ENCODE data around the gene WSCD1. TPM values are rescaled to one million over a fixed set of nuclear protein-coding genes. Genes with fewer than 3 reads are reported as not detected.

The WSCD1 gene
- total and polyA plus RNA-seq, 3 experiments from 2014 or later, result 0.13 to 0.35 TPM; not detected in 1

DNA sequence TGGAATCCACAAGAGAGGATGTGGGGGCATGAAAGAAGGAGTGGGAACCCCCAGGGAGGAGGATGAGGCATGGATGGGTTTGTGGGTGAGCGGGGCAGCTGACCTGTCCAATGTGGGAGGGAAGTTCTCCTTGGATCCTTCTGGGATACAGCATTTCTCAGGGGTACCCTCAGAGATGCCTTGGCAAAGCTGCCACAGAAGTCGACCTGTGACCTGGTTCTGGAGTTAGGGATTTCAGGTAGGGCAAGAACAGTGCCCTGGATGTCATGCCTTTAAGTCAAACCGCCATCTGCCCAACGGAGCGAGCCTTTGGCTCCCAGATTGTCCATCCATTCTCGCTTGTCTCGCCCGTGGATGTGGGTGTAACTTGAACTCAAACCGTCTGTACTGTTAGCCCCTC lies 30.0 kb downstream of the WSCD1 start:
- no peaks in the 10 kb centered on the region for H3K9me3 ChIP-seq (ENCODE audit: low read length)
- Mint-ChIP-seq H3K4me3 (no peak overlapping the region), H3K4me1 (no peaks in the 10 kb centered on the region), H3K27me3 (peaks cover 2 to 24% of the 10 kb centered on the region in 2 donors), H3K36me3 (no peaks in the 10 kb centered on the region), H3K27ac (no peak overlapping the region), H3K9me3 (no peaks in the 10 kb centered on the region)
- DNase-seq, result no peak
- no peaks in the 10 kb centered on the region for H3K4me1 ChIP-seq (ENCODE audit: insufficient read depth, low read length)
- ChIA-PET CTCF (no interaction called here), POLR2A (no interaction called here)
- no peak overlapping the region for H3K27ac ChIP-seq (ENCODE audit: low read depth, low read length)
- no peaks in the 10 kb centered on the region for H3K36me3 ChIP-seq (ENCODE audit: insufficient read depth, low read length)
- no peak overlapping the region for H3K4me3 ChIP-seq (ENCODE audit: low read length)
- H3K27me3 ChIP-seq (ENCODE audit: insufficient read depth, low read length, poor library complexity, severe bottlenecking), result no peaks in the 10 kb centered on the region

DNA sequence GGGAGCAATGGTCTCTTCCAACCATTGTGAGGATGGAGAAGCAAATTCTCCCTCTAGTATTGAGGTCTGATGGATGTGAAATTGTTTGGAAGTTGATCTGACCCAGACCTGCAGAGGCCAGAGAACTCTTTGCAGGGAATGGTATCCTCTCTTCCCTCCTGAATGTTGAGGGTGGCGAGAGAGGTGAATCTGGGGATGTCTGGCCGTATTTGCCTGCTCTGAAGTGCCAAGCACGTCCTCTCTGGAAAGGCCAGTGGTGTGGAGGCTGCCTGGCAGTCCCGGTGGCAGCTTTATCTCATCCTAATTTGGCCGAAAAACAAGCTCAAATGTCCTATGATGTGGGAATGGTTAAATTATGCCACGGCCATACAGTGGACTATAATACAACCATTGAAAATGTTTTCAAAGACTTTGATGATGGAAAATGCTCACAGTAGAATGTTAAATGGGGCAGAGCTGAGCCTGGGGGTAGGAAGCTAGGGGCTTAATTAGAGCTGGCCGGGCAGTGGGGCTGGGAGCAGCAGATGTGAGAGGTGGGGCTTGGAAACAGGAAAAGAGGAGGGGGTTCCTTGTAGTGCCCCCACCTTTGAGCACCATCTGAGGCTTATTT lies 30.8 kb downstream of the WSCD1 start:
- H3K27me3 ChIP-seq (ENCODE audit: insufficient read depth, low read length, poor library complexity, severe bottlenecking), result no peaks in the 10 kb centered on the region
- ChIA-PET CTCF (no interaction called here), POLR2A (no interaction called here)
- H3K27ac ChIP-seq (ENCODE audit: low read depth, low read length), result no peak overlapping the region
- no peaks in the 10 kb centered on the region for H3K4me1 Mint-ChIP-seq
- H3K36me3 ChIP-seq (ENCODE audit: insufficient read depth, low read length), result no peaks in the 10 kb centered on the region
- no peak for DNase-seq
- H3K27ac Mint-ChIP-seq, result no peak overlapping the region
- H3K9me3 Mint-ChIP-seq, result no peaks in the 10 kb centered on the region
- H3K27me3 Mint-ChIP-seq, result peaks cover 5 to 27% of the 10 kb centered on the region in 2 donors
- no peak overlapping the region for H3K4me3 Mint-ChIP-seq
- H3K36me3 Mint-ChIP-seq, result no peaks in the 10 kb centered on the region
- no peak overlapping the region for H3K4me3 ChIP-seq (ENCODE audit: low read length)
- H3K9me3 ChIP-seq (ENCODE audit: low read length), result no peaks in the 10 kb centered on the region
- no peaks in the 10 kb centered on the region for H3K4me1 ChIP-seq (ENCODE audit: insufficient read depth, low read length)

DNA sequence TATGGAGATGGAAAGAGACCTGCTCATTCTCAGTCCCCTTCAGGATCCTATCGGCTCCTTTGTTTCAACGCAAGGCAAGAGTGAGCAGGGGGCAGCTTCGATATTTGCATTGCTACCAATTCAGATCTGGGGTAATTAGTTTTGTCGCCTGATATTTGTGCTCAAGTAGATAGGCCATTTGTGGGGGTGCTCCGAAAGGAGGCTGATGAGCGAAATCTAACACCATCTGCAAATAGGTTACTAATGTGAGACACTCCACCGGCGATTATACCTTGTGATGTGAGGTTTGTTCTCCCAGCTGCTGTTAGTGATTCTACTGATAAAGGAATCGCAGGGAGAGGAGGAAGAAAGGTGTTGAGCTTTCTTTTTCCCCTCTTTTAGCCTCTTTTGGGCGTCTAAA lies 31.5 kb downstream of the WSCD1 start:
- ChIA-PET CTCF (no interaction called here), POLR2A (no interaction called here)
- Mint-ChIP-seq H3K9me3 (peaks cover 0 to 2% (median 0%) of the 10 kb centered on the region in 5 donors), H3K36me3 (no peaks in the 10 kb centered on the region), H3K27ac (no peak overlapping the region), H3K4me3 (no peak overlapping the region), H3K27me3 (peaks cover 8 to 35% of the 10 kb centered on the region in 2 donors), H3K4me1 (no peaks in the 10 kb centered on the region)
- no peak for DNase-seq
- no peaks in the 10 kb centered on the region for H3K27me3 ChIP-seq (ENCODE audit: insufficient read depth, low read length, poor library complexity, severe bottlenecking)
- no peaks in the 10 kb centered on the region for H3K9me3 ChIP-seq (ENCODE audit: low read length)
- no peaks in the 10 kb centered on the region for H3K36me3 ChIP-seq (ENCODE audit: insufficient read depth, low read length)
- no peak overlapping the region for H3K27ac ChIP-seq (ENCODE audit: low read depth, low read length)
- no peak overlapping the region for H3K4me3 ChIP-seq (ENCODE audit: low read length)
- no peaks in the 10 kb centered on the region for H3K4me1 ChIP-seq (ENCODE audit: insufficient read depth, low read length)

DNA sequence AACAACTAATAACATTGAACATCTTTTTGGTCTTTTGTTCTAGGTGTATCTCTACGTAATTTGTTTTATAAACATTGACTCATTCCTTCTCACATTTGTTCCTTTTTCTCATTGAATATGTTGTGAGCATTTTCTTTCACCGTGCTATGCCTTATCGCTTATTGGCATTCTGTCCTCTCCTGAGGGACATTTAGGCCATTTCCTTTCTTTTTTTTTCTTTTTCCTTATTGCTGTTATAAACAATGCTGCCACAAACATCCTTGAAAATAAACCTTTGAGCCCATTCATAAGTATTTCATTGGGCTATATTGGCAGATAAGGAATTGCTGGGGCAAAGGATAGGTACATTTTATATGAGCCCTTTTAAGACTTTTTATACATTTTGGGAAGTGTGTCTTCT lies 32.4 kb downstream of the WSCD1 start:
- H3K36me3 ChIP-seq (ENCODE audit: insufficient read depth, low read length), result no peaks in the 10 kb centered on the region
- no peak overlapping the region for H3K27ac ChIP-seq (ENCODE audit: low read depth, low read length)
- Mint-ChIP-seq H3K9me3 (peaks cover 0 to 2% (median 2%) of the 10 kb centered on the region in 5 donors), H3K36me3 (no peaks in the 10 kb centered on the region), H3K4me1 (no peaks in the 10 kb centered on the region), H3K4me3 (no peak overlapping the region), H3K27me3 (peaks cover 8 to 39% of the 10 kb centered on the region in 2 donors), H3K27ac (no peak overlapping the region)
- H3K4me3 ChIP-seq (ENCODE audit: low read length), result no peak overlapping the region
- H3K9me3 ChIP-seq (ENCODE audit: low read length), result no peaks in the 10 kb centered on the region
- CTCF ChIA-PET, result no interaction called here
- DNase-seq, result no peak
- POLR2A ChIA-PET, result no interaction called here
- H3K4me1 ChIP-seq (ENCODE audit: insufficient read depth, low read length), result no peaks in the 10 kb centered on the region
- H3K27me3 ChIP-seq (ENCODE audit: insufficient read depth, low read length, poor library complexity, severe bottlenecking), result no peaks in the 10 kb centered on the region

DNA sequence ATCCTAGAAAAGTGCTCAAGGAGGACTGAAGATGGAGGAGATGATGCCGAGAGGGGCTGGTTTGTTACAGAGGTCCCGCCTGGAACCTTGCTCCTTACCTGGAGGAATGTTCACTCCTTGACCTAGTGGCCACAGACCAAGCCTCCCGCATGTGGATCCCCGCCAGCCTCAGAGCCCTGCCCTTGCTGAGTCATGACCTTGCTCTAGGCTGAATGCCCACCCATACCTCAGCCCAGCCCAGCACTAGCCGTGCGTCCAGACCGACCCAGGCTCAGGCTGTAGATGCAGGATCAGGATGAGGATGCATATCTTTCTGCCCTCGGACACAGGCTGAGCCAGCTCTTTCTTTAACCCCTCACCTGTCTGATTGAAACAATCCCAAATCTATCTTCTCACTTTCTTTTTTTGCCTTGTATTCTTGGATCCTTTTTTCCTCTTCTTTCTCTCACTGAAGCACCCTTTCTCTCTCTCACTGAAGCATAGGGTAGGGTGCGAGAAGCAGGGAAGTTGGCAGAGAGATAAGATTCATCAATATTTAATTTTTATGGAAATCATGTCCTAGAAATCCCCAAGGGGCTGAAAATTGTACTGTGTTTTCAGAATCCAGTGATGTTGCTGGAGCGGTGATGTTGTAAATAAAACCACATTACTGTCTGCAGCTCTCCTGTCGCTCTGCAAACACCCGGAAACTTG lies 34.9 kb downstream of the WSCD1 start:
- no peaks in the 10 kb centered on the region for H3K27me3 ChIP-seq (ENCODE audit: insufficient read depth, low read length, poor library complexity, severe bottlenecking)
- H3K27ac ChIP-seq (ENCODE audit: low read depth, low read length), result no peak overlapping the region
- H3K36me3 ChIP-seq (ENCODE audit: insufficient read depth, low read length), result no peaks in the 10 kb centered on the region
- ChIA-PET CTCF (no interaction called here), POLR2A (no interaction called here)
- no peaks in the 10 kb centered on the region for H3K4me1 ChIP-seq (ENCODE audit: insufficient read depth, low read length)
- DNase-seq, result no peak
- Mint-ChIP-seq H3K36me3 (no peaks in the 10 kb centered on the region), H3K9me3 (peaks cover 0 to 2% (median 2%) of the 10 kb centered on the region in 5 donors), H3K4me1 (no peaks in the 10 kb centered on the region), H3K27me3 (peaks cover 11 to 43% of the 10 kb centered on the region in 2 donors), H3K4me3 (no peak overlapping the region), H3K27ac (peak overlapping the region in 1 of 8 donors; percentile 16)
- H3K9me3 ChIP-seq (ENCODE audit: low read length), result no peaks in the 10 kb centered on the region
- H3K4me3 ChIP-seq (ENCODE audit: low read length), result no peak overlapping the region

DNA sequence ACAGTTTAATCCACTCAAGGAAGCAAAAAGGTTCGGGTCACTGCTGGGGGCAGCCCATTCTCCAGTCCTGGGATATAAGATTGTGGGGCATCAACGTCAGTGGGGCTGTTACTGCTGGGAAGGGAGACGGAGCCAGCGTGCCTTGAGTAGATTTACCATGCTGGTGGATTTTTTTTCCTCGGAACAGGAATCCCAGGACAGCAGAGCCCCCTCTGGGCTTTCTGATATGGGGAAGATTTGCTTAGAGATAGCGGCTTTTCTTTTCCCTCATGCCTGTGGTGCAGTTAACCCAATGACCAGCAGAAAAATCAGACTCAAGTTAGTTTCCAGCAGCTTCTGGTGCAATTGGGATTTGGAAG lies 35.4 kb downstream of the WSCD1 start:
- no peaks in the 10 kb centered on the region for H3K4me1 Mint-ChIP-seq
- H3K9me3 Mint-ChIP-seq, result peaks cover 0 to 2% (median 2%) of the 10 kb centered on the region in 5 donors
- H3K4me3 ChIP-seq (ENCODE audit: low read length), result no peak overlapping the region
- no peaks in the 10 kb centered on the region for H3K36me3 Mint-ChIP-seq
- H3K9me3 ChIP-seq (ENCODE audit: low read length), result no peaks in the 10 kb centered on the region
- H3K4me3 Mint-ChIP-seq, result no peak overlapping the region
- no peaks in the 10 kb centered on the region for H3K4me1 ChIP-seq (ENCODE audit: insufficient read depth, low read length)
- ChIA-PET CTCF (no interaction called here), POLR2A (no interaction called here)
- H3K27me3 ChIP-seq (ENCODE audit: insufficient read depth, low read length, poor library complexity, severe bottlenecking), result no peaks in the 10 kb centered on the region
- no peak overlapping the region for H3K27ac ChIP-seq (ENCODE audit: low read depth, low read length)
- DNase-seq, result no peak
- peaks cover 11 to 48% of the 10 kb centered on the region in 2 donors for H3K27me3 Mint-ChIP-seq
- H3K27ac Mint-ChIP-seq, result no peak overlapping the region
- H3K36me3 ChIP-seq (ENCODE audit: insufficient read depth, low read length), result no peaks in the 10 kb centered on the region

DNA sequence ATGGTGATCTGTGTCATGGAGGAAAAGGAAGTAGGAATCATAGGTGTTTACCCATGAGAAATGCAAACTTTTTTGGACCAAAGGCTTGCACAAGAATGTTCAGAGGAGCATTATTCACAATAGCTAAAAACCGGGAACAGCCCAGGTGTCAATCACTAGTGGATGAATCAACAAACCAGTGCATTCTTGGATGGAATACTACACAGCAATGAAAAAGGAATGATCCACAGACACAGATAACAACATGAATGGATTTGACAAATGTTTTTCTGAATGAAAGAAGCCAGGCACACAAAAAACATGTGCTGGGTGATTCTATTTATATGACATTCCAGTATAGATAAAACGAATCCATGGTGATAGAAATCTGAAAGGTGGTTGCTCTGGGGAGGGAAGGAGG lies 36.0 kb downstream of the WSCD1 start:
- Mint-ChIP-seq H3K4me3 (no peak overlapping the region), H3K36me3 (no peaks in the 10 kb centered on the region), H3K27ac (no peak overlapping the region), H3K4me1 (no peaks in the 10 kb centered on the region), H3K27me3 (peaks cover 11 to 45% of the 10 kb centered on the region in 2 donors), H3K9me3 (peaks cover 0 to 2% (median 2%) of the 10 kb centered on the region in 5 donors)
- no peaks in the 10 kb centered on the region for H3K36me3 ChIP-seq (ENCODE audit: insufficient read depth, low read length)
- H3K9me3 ChIP-seq (ENCODE audit: low read length), result no peaks in the 10 kb centered on the region
- H3K4me3 ChIP-seq (ENCODE audit: low read length), result no peak overlapping the region
- ChIA-PET CTCF (no interaction called here), POLR2A (no interaction called here)
- H3K4me1 ChIP-seq (ENCODE audit: insufficient read depth, low read length), result no peaks in the 10 kb centered on the region
- H3K27ac ChIP-seq (ENCODE audit: low read depth, low read length), result no peak overlapping the region
- no peaks in the 10 kb centered on the region for H3K27me3 ChIP-seq (ENCODE audit: insufficient read depth, low read length, poor library complexity, severe bottlenecking)
- no peak for DNase-seq

DNA sequence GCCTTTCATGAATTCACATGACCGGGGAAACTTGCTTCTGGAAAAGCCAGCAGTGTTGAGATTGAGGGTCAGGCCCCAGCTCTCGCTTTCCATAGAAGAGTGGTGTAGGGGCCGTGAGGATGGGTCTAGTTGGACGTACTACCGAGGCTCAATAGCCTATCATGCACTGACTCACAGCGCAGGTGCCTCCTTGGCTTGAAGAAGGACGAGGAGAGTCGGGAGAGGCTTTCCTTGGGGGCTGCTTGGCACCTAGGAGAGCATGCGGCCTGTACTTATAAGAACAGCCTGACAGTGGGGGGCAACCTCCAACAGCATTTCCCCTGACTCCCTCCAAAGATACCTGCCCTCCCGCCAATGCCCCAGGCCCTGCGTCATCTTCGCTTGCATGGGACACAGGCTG lies 37.6 kb downstream of the WSCD1 start:
- H3K4me3 ChIP-seq (ENCODE audit: low read length), result no peak overlapping the region
- H3K9me3 ChIP-seq (ENCODE audit: low read length), result no peaks in the 10 kb centered on the region
- no peak for DNase-seq
- no peaks in the 10 kb centered on the region for H3K27me3 ChIP-seq (ENCODE audit: insufficient read depth, low read length, poor library complexity, severe bottlenecking)
- Mint-ChIP-seq H3K36me3 (no peaks in the 10 kb centered on the region), H3K27me3 (peaks cover 11 to 44% of the 10 kb centered on the region in 2 donors), H3K27ac (no peak overlapping the region), H3K9me3 (peaks cover 0 to 2% (median 2%) of the 10 kb centered on the region in 5 donors), H3K4me3 (no peak overlapping the region), H3K4me1 (no peaks in the 10 kb centered on the region)
- H3K36me3 ChIP-seq (ENCODE audit: insufficient read depth, low read length), result no peaks in the 10 kb centered on the region
- ChIA-PET CTCF (no interaction called here), POLR2A (no interaction called here)
- no peak overlapping the region for H3K27ac ChIP-seq (ENCODE audit: low read depth, low read length)
- H3K4me1 ChIP-seq (ENCODE audit: insufficient read depth, low read length), result no peaks in the 10 kb centered on the region

All from CD8-positive, alpha-beta memory T cell (primary cell).